ENCODE measurements around the gene HSPB3. TPM values are rescaled to one million over a fixed set of nuclear protein-coding genes. Genes with fewer than 3 reads are reported as not detected.
A peak's percentile ranks its signal among the peaks of the same experiment; 100 is the strongest.

Gene HSPB3
- polyA plus RNA-seq (0.08 to 10.0 TPM (median 1.8 TPM) in 3 replicates), polyA minus RNA-seq (0.29 to 4.6 TPM (median 1.8 TPM) in 3 replicates)
- polyA plus RNA-seq (2011; ENCODE audit: low read depth) = 3.6 TPM
- polyA plus RNA-seq (2011; cell fraction: cytosol; rRNA removed) = 1.4 and 1.8 TPM in 2 replicates
- polyA plus RNA-seq (2011; cell fraction: nucleus; rRNA removed) = 7.3 and 7.6 TPM in 2 replicates
- 0.21 and 5.1 TPM in 2 replicates for polyA plus RNA-seq (2012; ENCODE audit: low replicate concordance)
- 2.7 TPM for polyA minus RNA-seq (2011; cell fraction: cytosol; rRNA and poly(A)+ RNA removed)
- polyA minus RNA-seq (2011; cell fraction: nucleus; rRNA and poly(A)+ RNA removed) = 1.1 and 1.5 TPM in 2 replicates

GRCh38 chr5:54455413-54456157 is at the start of gene HSPB3:
HSPB3 (plus strand) TSS chr5:54455699; CDS start chr5:54455790, 91 bp downstream.
- Histone ChIP-seq H3K9me1 (ENCODE audit: control insufficient read depth, extremely low read depth, insufficient read depth, low read length) (no peaks in the 10 kb centered on the region), H3K4me3 (ENCODE audit: control insufficient read depth in 2 of 3, extremely low read depth in 1 of 3, insufficient read depth in 2 of 3, low read depth in 1 of 3, low read length in 3 of 3) (no peak within 1 kb of the TSS), H2AFZ (ENCODE audit: control insufficient read depth, low read length) (peak within 1 kb of the TSS; percentile 13), H3K36me3 (ENCODE audit: control insufficient read depth in 2 of 2, extremely low read depth in 1 of 2, insufficient read depth in 2 of 2, low read length in 2 of 2) (no peaks in the 10 kb centered on the region), H3K9me3 (ENCODE audit: control insufficient read depth, low read depth, low read length) (no peaks in the 10 kb centered on the region), H3K79me2 (ENCODE audit: control insufficient read depth, insufficient read depth, low read length) (no peaks in the 10 kb centered on the region), H3K4me2 (ENCODE audit: control insufficient read depth, extremely low read depth, insufficient read depth, low read depth, low read length) (peak within 1 kb of the TSS; percentile 37), H3K4me1 (ENCODE audit: control insufficient read depth, extremely low read depth, insufficient read depth, low read length) (peaks cover 22% of the 10 kb centered on the region), H3K27me3 (ENCODE audit: control insufficient read depth, extremely low read depth, insufficient read depth, low read length) (no peaks in the 10 kb centered on the region), H3K9ac (ENCODE audit: control insufficient read depth, extremely low read depth, insufficient read depth, low read length) (no peak within 1 kb of the TSS), H3K27ac (ENCODE audit: control insufficient read depth, insufficient read depth, low read length) (no peak within 1 kb of the TSS), H4K20me1 (ENCODE audit: control insufficient read depth, extremely low read depth, insufficient read depth, low read length) (no peaks in the 10 kb centered on the region)
- TF ChIP-seq CTCF (optimal IDR thresholded peaks at IDR 0.05 in 1 of 3, IDR thresholded peaks at IDR 0.05 in 1 of 3, conservative IDR thresholded peaks at IDR 0.05 in 1 of 3; ENCODE audit: extremely low read depth in 1 of 3, insufficient read depth in 2 of 3, low read length in 3 of 3) = no peak
- no peak for TF ChIP-seq EZH2 (IDR thresholded peaks at IDR 0.05; ENCODE audit: low read length)
- peak; percentile 21 for DNase-seq (ENCODE audit: low read depth, low spot score)
- dilution Hi-C loops (cut with MboI; ENCODE audit: extremely low pct_ligation_motif_present, low sequenced_read_pairs) = no loop called here
- peak; percentile 96 for FAIRE-seq

- H4K20me1 ChIP-seq (ENCODE audit: control insufficient read depth, extremely low read depth, insufficient read depth, low read length) = no peaks in the 10 kb centered on the region
- H3K79me2 ChIP-seq (ENCODE audit: control insufficient read depth, insufficient read depth, low read length) = no peaks in the 10 kb centered on the region
- DNase-seq (ENCODE audit: low read depth, low spot score) = no peak
- no peaks in the 10 kb centered on the region for H3K9me1 ChIP-seq (ENCODE audit: control insufficient read depth, extremely low read depth, insufficient read depth, low read length)
- TF ChIP-seq CTCF (optimal IDR thresholded peaks at IDR 0.05 in 1 of 3, IDR thresholded peaks at IDR 0.05 in 1 of 3, conservative IDR thresholded peaks at IDR 0.05 in 1 of 3; ENCODE audit: extremely low read depth in 1 of 3, insufficient read depth in 2 of 3, low read length in 3 of 3) (no peak), EZH2 (IDR thresholded peaks at IDR 0.05; ENCODE audit: low read length) (no peak)
- peaks cover 10% of the 10 kb centered on the region for H3K4me1 ChIP-seq (ENCODE audit: control insufficient read depth, extremely low read depth, insufficient read depth, low read length)
- no peaks in the 10 kb centered on the region for H3K36me3 ChIP-seq (ENCODE audit: control insufficient read depth in 2 of 2, extremely low read depth in 1 of 2, insufficient read depth in 2 of 2, low read length in 2 of 2)
- no peak for FAIRE-seq
- H3K4me3 ChIP-seq (ENCODE audit: control insufficient read depth in 2 of 3, extremely low read depth in 1 of 3, insufficient read depth in 2 of 3, low read depth in 1 of 3, low read length in 3 of 3) = no peak overlapping the region
- no peak overlapping the region for H3K27ac ChIP-seq (ENCODE audit: control insufficient read depth, insufficient read depth, low read length)
- no peaks in the 10 kb centered on the region for H3K27me3 ChIP-seq (ENCODE audit: control insufficient read depth, extremely low read depth, insufficient read depth, low read length)
- dilution Hi-C loops (cut with MboI; ENCODE audit: extremely low pct_ligation_motif_present, low sequenced_read_pairs) = no loop called here
- H3K9ac ChIP-seq (ENCODE audit: control insufficient read depth, extremely low read depth, insufficient read depth, low read length) = no peak overlapping the region
- H3K9me3 ChIP-seq (ENCODE audit: control insufficient read depth, low read depth, low read length) = no peaks in the 10 kb centered on the region
- no peak overlapping the region for H2AFZ ChIP-seq (ENCODE audit: control insufficient read depth, low read length)
- no peak overlapping the region for H3K4me2 ChIP-seq (ENCODE audit: control insufficient read depth, extremely low read depth, insufficient read depth, low read depth, low read length)
These were observed 44.3 kb upstream of the HSPB3 start for GRCh38 chr5:54411176-54411575.

Measured in keratinocyte (primary cell).